Retinal pigment epithelial cell (primary cell): ENCODE measurements around the gene GNG3.

Experiments
- DNase-seq: peaks from one replicate; pipeline ENCODE4 v3.0.0-alpha.2; 2010; ENCODE audit warnings: low read depth
- H3K4me3 ChIP-seq: 2 replicates; pipeline ENCODE4 v1.5.1; 2011; ENCODE audit warnings: mild to moderate bottlenecking, low read length, control low read depth, moderate library complexity
- CTCF ChIP-seq: conservative IDR thresholded peaks from 2 replicates; pipeline ENCODE4 v1.5.1; 2011; ENCODE audit warnings: low read depth, low read length, control low read depth, inconsistent platforms

Gene GNG3

DNA sequence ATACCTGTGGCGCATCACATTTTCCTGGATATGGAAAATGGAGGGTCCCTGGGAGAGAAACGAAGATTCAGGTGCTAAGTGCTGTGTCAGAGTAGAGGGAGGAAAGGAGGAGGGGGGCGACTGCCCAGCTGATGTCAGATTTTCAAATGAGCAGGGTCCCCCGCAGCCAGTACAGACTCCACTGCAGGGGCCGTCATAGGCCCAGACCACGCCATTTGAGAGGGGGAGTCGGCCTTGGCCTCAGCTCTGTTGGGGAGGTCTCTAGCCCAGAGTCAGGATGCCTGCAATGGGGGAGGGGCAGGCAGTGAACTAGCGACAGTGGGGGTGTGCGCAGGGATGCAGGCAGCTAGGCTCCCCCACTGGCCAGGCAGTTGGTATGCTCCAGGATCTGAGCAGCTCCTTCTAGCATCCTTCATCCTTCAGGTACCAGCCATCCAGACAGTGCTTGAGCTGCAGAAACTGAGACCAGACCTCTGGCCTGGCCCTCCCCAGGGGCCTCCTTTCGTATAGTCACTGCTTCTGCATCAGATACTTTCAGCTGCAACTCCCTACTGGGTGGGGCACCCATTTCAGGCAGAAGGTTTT, at the start of gene GNG3, which contains the start of gene BSCL2:
Gene GNG3, plus strand, starts transcription at position 400 of the 585 bp plus-strand sequence. CDS start 620 bp downstream, outside the sequence.
Gene BSCL2, minus strand, starts transcription at position 148 of the 585 bp plus-strand sequence. CDS start 229 bp downstream, outside the sequence.
- TF ChIP-seq CTCF, result no peak
- no peak for DNase-seq
- H3K4me3 ChIP-seq, result peak within 1 kb of the TSS; percentile 49

- no peak for TF ChIP-seq CTCF
- H3K4me3 ChIP-seq, result peak overlapping the region; percentile 88
- DNase-seq, result no peak
These were observed 42.9 kb upstream of the GNG3 start for GRCh38 chr11:62664405-62665074.

- no peak for DNase-seq
- no peak for TF ChIP-seq CTCF
- H3K4me3 ChIP-seq, result peak within 1 kb of the TSS; percentile 88
These were observed 42.3 kb upstream of the GNG3 start, which contains the start of the genes C11orf98 and CSKMT for GRCh38 chr11:62665075-62665598. TSS of gene C11orf98 (minus strand) at chr11:62665210. CDS start at chr11:62665169, 41 bp downstream. TSS of gene CSKMT (plus strand) at chr11:62665312. CDS start at chr11:62665880, 568 bp downstream.

- DNase-seq, result no peak
- TF ChIP-seq CTCF, result no peak
- peak overlapping the region; percentile 88 for H3K4me3 ChIP-seq
These were observed 41.7 kb upstream of the GNG3 start for GRCh38 chr11:62665599-62666258.

DNA sequence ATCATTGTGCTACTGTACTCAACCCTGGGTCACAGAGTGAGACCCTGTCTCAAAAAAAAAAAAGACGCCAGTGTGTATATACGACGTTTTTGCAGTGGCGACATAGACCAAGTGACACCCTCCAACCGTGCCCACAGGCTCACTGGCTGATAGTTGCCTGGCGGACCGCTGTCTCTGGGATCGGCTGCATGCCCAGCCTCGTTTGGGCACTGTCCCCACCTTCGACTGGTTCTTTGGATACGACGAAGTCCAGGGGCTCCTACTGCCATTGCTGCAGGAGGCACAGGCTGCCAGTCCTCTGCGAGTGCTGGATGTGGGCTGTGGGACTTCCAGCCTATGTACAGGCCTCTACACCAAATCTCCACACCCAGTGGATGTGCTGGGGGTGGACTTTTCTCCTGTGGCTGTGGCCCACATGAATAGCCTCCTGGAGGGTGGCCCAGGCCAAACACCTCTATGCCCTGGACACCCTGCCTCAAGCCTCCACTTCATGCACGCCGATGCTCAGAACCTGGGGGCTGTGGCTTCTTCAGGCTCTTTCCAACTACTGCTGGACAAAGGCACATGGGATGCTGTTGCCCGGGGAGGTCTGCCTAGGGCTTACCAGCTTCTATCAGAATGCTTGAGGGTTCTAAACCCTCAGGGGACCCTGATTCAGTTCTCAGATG, 41.1 kb upstream of the GNG3 start:
- no peak for TF ChIP-seq CTCF
- no peak for DNase-seq
- peak overlapping the region; percentile 88 for H3K4me3 ChIP-seq

GRCh38 chr11:62667460-62667859, 40.0 kb upstream of the GNG3 start:
- DNase-seq, result no peak
- H3K4me3 ChIP-seq, result peak overlapping the region; percentile 0
- no peak for TF ChIP-seq CTCF
